ENCODE results near the gene LIPG.

DNA sequence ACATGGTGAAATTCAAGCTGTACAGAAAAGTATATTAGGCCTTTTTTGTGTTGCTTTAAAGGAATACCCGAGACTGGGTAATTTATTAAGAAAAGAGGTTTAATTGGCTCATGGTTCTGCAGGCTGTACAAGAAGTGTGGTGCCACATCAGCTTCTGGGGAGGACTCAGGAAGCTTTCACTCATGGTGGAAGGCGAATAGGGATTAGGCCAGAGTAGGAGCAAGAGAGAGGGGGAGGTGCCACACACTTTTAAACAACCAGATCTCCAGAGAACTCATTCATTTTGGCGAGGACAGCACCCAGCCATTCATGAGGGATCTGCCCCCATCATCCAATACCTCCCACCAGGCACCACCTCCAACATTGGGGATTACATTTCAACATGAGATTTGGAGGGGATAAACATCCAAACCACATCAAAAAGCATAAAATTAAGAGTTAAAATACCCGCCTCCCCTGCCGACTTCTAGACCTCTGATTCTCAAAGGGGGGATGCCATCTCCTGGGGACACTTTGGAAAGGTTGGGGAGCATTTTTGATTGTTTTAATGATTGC lies 15.1 kb upstream of the LIPG start:
- TF ChIP-seq, protein P1, sequence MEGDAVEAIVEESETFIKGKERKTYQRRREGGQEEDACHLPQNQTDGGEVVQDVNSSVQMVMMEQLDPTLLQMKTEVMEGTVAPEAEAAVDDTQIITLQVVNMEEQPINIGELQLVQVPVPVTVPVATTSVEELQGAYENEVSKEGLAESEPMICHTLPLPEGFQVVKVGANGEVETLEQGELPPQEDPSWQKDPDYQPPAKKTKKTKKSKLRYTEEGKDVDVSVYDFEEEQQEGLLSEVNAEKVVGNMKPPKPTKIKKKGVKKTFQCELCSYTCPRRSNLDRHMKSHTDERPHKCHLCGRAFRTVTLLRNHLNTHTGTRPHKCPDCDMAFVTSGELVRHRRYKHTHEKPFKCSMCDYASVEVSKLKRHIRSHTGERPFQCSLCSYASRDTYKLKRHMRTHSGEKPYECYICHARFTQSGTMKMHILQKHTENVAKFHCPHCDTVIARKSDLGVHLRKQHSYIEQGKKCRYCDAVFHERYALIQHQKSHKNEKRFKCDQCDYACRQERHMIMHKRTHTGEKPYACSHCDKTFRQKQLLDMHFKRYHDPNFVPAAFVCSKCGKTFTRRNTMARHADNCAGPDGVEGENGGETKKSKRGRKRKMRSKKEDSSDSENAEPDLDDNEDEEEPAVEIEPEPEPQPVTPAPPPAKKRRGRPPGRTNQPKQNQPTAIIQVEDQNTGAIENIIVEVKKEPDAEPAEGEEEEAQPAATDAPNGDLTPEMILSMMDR (IDR thresholded peaks at IDR 0.05 in 2 of 3, conservative IDR thresholded peaks at IDR 0.05 in 1 of 3; ENCODE audit: insufficient read depth in 2 of 3, low read depth in 1 of 3, low read length in 3 of 3) = no peak
- TF ChIP-seq POLR2AphosphoS5 (IDR thresholded peaks at IDR 0.05; ENCODE audit: control insufficient read depth, insufficient read depth, low read depth, low read length) = no peak
- no peak for TF ChIP-seq FOXK1 (CRISPR knock-in tag; IDR thresholded peaks at IDR 0.05; ENCODE audit: borderline replicate concordance)
- TF ChIP-seq MXI1 (IDR thresholded peaks at IDR 0.05; ENCODE audit: low read depth, low read length) = no peak
- no peak for TF ChIP-seq IRF2 (CRISPR knock-in tag; IDR thresholded peaks at IDR 0.05)
- TF ChIP-seq ZNF274 (IDR thresholded peaks at IDR 0.05; ENCODE audit: borderline replicate concordance, low read depth, low read length) = no peak
- no peak for TF ChIP-seq ZNF121 (CRISPR knock-in tag; conservative IDR thresholded peaks at IDR 0.05)
- no peak for TF ChIP-seq SIN3B (IDR thresholded peaks at IDR 0.05; ENCODE audit: low read depth)
- no peak for TF ChIP-seq SRSF7 (optimal IDR thresholded peaks at IDR 0.05; ENCODE audit: low read depth, low read length)

Measured in K562 (cell line).